NCI-H748 treated with DMSO at 0.1 percent for 48 hours (cell line): Measurements from ENCODE around the gene TBPL2.
"Not testable (repeated sequence)": the region's sequence is repeated elsewhere in the genome, so short reads cannot be mapped to it uniquely, and the experiment has no call there.

ENCODE experiments used
- DNase-seq: peaks from one replicate; lab custom pipeline; 2025; lab: John Stamatoyannopoulos, UW

The TBPL2 gene

GRCh38 chr14:55404173-55404854 is 36.1 kb downstream of the TBPL2 start:
- DNase-seq, result no peak

DNA sequence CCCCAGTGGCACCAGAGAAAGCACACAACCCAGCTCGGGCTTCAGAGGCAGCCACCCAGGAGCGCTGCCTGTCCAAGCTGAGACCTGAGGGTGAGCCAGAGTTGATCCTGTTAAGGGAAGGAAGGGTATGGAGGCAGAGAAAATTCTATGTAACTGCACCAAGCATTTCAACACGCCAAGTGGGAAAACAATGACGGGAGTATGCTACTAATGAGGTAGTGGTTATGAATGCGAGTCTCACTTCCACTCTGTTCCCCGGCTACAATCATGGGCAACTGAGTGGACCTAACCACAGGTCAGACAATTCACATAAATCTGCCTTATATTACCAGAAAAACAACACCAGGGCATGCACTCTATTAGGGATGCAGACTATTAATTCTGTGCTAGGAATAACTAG is 38.7 kb downstream of the TBPL2 start:
- DNase-seq, result no peak

GRCh38 chr14:55399852-55400251 is 40.6 kb downstream of the TBPL2 start:
- DNase-seq, result no peak

DNA sequence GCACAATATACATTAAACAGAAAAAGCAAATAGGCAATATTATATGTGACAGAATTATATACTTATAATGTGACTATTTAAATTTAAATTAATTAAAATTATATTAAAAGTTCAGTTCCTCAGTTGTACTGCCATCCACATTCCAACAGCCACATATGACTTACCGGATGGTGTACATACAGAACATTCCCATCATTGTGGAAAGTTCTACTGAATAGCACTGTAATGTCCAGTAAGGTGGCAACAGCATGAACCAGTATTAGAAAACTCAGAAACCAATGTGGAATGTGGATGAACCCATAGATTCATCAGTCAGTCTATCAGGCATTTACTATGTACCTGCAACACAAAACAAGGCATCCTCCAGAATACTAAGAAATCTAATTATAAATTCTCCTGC is 41.2 kb downstream of the TBPL2 start:
- no peak for DNase-seq

GRCh38 chr14:55398679-55399078 is 41.7 kb downstream of the TBPL2 start:
- no peak for DNase-seq

DNA sequence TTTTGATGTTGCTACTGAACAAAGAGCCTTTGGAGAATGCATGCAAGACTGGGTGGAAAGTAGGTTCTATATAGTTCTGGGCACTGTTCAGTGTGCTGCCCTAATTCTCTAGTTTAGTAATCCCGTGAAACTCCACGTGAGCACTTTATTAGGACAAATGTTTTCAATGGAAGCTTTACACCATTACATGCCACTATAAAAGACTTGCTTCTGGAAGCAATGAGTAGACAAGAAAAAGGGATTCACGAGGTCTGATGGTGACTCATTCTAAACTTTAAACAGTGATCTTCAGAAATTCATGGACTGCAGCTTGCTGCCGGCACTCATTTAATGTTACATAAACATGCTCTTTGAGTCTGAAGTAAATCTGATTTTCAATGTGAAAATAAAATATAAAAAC is 51.1 kb downstream of the TBPL2 start:
- DNase-seq, result no peak

DNA sequence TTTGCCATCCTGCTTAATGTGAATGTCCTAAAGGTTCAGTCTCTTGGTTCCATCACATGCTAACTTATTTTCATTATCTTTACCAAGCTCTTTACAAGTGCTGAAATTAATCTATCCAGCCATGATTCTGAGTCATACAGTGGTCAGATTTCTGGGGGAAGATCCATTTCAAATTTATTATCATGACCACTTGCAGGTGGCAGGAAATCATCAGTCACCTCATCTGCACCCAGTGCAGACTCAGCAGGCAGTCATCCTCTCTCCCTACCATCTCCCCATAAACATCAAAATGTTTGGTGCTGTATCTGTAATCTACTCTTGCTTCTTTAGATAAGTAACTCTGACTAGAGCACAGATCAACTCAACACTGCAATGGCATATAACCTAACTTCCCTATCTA is 52.3 kb downstream of the TBPL2 start:
- DNase-seq, result no peak

DNA sequence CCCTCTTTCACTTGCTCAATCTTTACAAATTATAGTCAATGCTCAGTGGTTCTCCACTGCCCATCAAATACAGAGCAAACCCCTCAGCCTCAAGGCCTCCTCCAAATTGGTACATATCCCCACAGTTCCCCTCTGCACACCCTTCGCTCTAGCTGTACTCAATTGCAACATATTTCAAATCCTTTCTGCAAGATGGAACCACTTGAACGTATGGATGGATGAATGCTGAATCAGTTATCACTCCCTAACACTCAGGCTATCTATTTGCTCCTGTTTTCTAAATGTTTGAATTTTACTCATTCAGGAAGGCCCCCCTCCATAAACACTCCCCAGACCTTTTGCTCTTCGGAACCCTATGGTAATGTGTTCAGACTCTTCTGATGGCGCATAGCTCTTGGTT is 53.3 kb downstream of the TBPL2 start:
- no peak for DNase-seq

DNA sequence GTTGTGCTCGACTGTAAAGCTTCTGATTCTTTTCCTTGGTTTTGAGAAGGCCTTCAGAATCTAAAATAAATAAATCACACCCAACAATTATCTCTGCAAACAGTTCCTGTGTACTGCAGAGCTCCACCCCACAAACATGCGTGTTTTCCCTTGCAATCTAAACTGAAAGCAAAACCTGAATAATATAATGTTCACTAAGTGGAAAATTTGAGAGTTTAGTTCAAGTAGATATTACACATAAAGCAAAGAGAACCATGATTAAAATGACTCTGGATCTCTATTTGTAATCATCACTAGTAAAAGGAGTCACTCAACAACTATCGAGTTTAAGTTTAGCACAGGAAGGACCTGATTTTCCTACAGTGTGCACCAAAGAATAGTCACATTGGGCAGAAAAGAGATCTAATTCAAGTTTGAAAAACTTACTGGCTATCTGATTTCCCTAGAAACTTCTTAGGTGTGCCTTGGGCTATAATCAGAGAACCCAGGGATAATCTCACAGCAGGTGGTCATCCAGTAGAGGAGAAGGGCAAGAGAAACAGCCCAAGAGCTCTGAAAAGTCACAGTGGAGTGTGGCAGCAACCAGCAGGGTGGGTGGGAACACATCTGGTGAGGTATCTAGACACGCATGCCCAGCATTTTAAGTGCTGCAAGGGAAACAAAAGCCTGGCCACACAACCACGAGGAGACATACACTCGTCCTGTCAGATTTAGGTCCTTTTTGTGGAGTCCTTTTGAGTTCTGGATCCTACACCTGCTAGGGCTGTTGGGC is 54.2 kb downstream of the TBPL2 start:
- DNase-seq, result peak; percentile 65

GRCh38 chr14:55384536-55384935 is 55.9 kb downstream of the TBPL2 start:
- DNase-seq, result no peak

DNA sequence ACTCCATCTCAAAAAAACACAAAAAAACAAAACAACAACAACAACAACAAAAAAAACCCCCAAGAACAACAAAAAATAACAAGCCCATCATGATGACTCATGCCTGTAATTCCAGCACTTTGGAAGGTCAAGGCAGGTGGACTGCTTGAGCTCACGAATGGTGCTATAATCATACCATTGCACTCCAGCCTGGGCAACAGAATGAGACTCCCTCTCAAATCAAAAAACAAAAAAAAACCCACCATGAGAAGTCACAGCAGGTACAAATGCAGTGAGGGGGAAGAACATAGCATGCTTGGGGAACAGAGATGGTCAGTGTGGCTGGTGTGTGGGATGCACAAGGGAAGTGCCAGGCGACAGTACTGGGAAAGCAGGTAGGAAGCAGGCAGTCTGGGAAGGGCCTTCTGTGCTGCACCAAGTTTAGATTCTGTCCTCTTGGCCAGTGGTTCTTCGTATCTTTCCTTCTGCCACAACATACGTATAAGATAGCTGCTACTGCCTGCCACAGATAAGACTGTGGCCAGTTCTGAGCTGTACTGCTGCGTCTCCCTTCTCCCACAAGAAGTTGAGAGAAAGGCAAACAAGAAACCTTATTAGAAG is 56.8 kb downstream of the TBPL2 start:
- DNase-seq, result no peak

- not testable (repeated sequence) for DNase-seq
These were observed 57.4 kb downstream of the TBPL2 start for GRCh38 chr14:55383056-55383466.

DNA sequence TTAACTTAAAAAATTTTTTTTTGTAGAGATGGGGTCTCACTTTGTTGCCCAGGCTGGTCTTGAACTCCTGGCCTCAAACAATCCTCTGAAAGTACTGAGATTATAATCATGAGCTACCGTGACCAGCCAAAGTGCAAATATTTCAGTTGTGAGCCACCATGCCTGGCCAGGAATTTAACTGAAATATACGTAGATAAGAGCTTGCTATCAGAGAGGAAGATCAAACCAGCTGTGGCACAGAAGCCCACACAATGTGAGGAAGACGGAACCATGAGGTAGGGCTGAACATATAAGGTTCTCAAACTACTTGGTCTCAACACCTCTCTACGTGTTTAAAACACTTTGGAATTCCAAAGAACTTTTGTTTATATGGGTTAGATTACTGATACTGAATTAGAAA is 57.9 kb downstream of the TBPL2 start:
- no peak for DNase-seq

GRCh38 chr14:55381561-55381960 is 58.9 kb downstream of the TBPL2 start:
- DNase-seq, result no peak

GRCh38 chr14:55381040-55381439 is 59.4 kb downstream of the TBPL2 start:
- DNase-seq, result no peak

DNA sequence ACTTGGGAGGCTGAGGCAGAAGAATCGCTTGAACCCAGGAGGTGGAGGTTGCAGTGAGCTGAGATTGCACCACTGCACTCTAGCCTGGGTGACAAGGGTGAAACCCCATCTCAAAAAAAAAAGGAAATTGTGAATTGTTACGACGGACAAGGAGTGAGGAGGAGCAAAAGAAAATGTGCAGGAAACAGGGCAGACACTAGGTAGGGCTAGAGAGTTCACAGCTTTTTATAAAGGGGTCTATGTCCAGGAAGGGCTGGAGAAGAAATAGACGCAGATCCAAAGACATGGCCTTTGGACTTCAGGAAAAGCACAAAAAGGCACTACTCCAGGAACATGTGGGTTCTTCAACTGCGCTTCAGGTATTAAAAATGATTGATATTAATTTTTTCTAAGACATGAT is 63.2 kb downstream of the TBPL2 start:
- DNase-seq, result no peak

- no peak for DNase-seq
These were observed 65.6 kb downstream of the TBPL2 start for GRCh38 chr14:55374771-55375170.

DNA sequence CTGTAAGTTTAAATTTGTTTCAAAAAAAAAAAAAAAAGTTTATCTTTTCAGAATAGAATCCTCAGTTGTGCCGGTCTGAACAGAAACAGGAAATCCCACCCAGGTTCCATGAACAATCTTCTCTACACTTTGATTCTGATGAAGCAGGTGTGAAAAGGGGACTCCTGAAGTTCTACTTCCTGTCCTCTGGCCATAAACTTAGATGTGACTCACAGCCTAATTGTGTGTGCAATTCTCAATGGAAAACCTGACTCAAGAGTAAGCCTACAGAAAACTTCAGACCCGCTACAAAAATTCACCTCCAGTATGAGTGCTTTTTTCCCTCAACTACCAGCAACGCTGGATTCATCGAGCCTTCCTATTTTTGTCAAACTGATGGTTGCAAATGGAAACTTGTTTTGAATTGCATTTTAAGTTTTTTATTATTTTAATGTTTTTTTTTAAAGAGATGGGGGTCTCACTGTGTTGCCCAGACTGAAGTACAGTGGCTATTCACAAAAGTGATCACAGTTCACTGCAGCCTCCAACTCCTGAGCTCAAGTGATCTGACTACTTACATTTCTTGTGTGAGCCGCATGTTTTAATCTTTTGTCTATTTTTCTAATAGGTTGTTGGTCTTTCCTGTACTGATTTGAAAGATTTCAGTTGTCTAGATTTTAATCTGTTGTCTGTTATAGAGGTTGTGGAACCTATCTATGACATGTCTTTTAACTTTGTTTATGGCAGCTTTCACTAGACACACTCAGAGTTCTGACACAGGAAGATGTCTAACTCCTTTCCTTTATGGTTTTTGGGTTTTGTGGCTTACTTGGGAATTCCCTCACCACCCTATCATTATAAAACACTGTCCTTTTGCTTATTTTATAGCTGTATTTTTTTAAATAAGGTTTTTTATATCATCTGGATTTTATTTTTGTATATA is 66.4 kb downstream of the TBPL2 start:
- DNase-seq, result no peak

DNA sequence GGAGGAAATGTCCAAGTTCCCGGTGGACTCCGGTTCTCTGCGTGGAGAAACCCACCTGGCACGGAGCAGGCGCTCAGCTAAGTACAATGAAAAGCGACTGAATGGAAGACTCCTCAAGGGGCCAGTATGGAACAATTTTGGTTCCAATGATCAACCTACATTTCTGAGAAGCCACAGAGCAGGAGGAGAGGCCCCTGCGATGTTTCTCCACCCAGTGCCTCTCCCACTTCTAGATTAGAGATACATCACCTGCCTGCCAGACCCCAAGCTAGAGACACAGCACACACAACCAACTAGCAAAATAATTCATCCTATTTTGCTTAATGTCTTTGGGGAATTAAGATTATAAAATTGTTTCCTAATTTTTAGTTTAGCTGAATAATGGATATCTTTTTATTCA is 67.6 kb downstream of the TBPL2 start:
- DNase-seq, result no peak

- no peak for DNase-seq
These were observed 68.0 kb downstream of the TBPL2 start for GRCh38 chr14:55372423-55372822.

DNA sequence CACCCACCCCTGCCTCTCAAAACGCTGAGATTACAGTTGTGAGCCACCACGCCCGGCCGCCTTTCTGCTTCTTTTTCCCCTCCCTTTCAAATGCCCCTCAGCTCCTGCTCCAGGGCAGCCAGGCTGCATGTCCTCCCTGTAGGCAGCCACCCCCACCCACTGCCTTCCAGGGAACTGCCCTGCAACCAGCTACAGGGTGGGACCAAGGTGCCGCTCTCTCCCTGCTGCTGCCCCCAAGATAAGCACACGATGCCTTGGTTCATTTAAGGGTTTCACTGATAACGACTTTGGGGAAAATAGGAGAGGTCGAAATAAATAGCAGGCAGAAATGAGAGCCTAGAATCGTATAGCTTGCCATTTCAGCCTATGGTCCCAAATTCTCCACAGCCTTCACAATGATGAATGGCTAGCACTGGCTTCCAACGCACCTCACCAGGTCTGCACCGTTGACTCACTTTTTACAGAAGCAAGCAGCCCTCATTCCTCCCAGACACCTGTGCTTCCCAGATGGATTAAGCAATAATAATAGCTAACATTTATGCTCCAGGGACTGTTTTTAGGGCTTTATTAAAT is 69.4 kb downstream of the TBPL2 start:
- no peak for DNase-seq

GRCh38 chr14:55366271-55366670 is 74.1 kb downstream of the TBPL2 start:
- DNase-seq, result no peak
